Glutamatergic neuron (in vitro differentiated cells): Measurements from ENCODE around the gene ELMO1. TPM values are rescaled to one million over a fixed set of nuclear protein-coding genes. Genes with fewer than 3 reads are reported as not detected.

Experiments
- DNase-seq: peaks from one replicate; pipeline ENCODE4 v3.0.0; 2022
- H3K27ac Mint-ChIP-seq: one replicate; pipeline ENCODE4 v1.8.0; 2020; ENCODE audit warnings: mild to moderate bottlenecking, mixed read lengths, inconsistent platforms; ENCODE audit not compliant: unreplicated experiment
- H3K27me3 Mint-ChIP-seq: one replicate; pipeline ENCODE4 v1.8.0; 2020; ENCODE audit warnings: mild to moderate bottlenecking, moderate library complexity, mixed read lengths, inconsistent platforms; ENCODE audit not compliant: unreplicated experiment
- H3K36me3 Mint-ChIP-seq: one replicate; pipeline ENCODE4 v1.8.0; 2020; ENCODE audit warnings: mild to moderate bottlenecking, mixed read lengths, inconsistent platforms; ENCODE audit not compliant: unreplicated experiment
- H3K4me1 Mint-ChIP-seq: one replicate; pipeline ENCODE4 v1.8.0; 2020; ENCODE audit warnings: mild to moderate bottlenecking, low read depth, mixed read lengths, inconsistent platforms; ENCODE audit not compliant: unreplicated experiment
- H3K4me3 Mint-ChIP-seq: one replicate; pipeline ENCODE4 v1.8.0; 2020; ENCODE audit warnings: mild to moderate bottlenecking, mixed read lengths, inconsistent platforms; ENCODE audit not compliant: unreplicated experiment
- H3K9me3 Mint-ChIP-seq: one replicate; pipeline ENCODE4 v1.8.0; 2020; ENCODE audit warnings: mild to moderate bottlenecking, moderate library complexity, mixed read lengths, inconsistent platforms; ENCODE audit not compliant: unreplicated experiment
- total RNA-seq: library from RNA; stranded (reverse); fragmentation: NEBNext Ultra II Directional; extraction: Animal tissue kit (Norgen Biotek cat#: 25700); gene quantifications from one replicate; pipeline ENCODE4 v1.2.1, GENCODE V29; 2021; ENCODE audit not compliant: unreplicated experiment
- TF ChIP-seq, protein P1 (sequence below): fragments of 200-600 bp; sonication (generic); IDR thresholded peaks from one replicate; pipeline ENCODE4 v1.5.0; 2021; ENCODE audit not compliant: partially characterized antibody, unreplicated experiment

The ELMO1 gene
- total RNA-seq, 1 donor from 2014 or later, result 5.5 TPM

DNA sequence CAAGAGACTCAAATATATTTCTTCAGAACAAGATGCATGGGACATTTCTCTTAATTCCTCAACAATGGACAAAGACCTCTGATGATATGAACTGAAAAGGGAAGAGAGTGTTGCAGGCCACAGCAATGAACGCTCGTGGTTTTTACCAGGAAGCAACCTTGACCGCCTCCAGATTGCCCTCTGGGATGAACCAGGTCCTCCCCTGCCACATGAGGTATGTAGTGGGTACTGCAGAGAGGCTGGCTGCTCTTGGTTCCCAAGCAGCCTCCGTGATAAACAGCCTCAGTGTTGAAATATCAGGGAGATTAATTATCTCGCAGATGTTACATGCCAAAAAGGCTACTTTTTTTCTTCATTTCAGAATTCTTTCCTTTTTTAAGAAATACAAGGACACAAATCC is 338.8 kb downstream of the ELMO1 start:
- Mint-ChIP-seq H3K4me1 (no peaks in the 10 kb centered on the region), H3K27ac (no peak overlapping the region), H3K27me3 (peaks cover 2% of the 10 kb centered on the region), H3K36me3 (no peaks in the 10 kb centered on the region), H3K4me3 (no peak overlapping the region), H3K9me3 (no peaks in the 10 kb centered on the region)
- no peak for DNase-seq
- TF ChIP-seq, protein P1, sequence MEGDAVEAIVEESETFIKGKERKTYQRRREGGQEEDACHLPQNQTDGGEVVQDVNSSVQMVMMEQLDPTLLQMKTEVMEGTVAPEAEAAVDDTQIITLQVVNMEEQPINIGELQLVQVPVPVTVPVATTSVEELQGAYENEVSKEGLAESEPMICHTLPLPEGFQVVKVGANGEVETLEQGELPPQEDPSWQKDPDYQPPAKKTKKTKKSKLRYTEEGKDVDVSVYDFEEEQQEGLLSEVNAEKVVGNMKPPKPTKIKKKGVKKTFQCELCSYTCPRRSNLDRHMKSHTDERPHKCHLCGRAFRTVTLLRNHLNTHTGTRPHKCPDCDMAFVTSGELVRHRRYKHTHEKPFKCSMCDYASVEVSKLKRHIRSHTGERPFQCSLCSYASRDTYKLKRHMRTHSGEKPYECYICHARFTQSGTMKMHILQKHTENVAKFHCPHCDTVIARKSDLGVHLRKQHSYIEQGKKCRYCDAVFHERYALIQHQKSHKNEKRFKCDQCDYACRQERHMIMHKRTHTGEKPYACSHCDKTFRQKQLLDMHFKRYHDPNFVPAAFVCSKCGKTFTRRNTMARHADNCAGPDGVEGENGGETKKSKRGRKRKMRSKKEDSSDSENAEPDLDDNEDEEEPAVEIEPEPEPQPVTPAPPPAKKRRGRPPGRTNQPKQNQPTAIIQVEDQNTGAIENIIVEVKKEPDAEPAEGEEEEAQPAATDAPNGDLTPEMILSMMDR, result no peak

DNA sequence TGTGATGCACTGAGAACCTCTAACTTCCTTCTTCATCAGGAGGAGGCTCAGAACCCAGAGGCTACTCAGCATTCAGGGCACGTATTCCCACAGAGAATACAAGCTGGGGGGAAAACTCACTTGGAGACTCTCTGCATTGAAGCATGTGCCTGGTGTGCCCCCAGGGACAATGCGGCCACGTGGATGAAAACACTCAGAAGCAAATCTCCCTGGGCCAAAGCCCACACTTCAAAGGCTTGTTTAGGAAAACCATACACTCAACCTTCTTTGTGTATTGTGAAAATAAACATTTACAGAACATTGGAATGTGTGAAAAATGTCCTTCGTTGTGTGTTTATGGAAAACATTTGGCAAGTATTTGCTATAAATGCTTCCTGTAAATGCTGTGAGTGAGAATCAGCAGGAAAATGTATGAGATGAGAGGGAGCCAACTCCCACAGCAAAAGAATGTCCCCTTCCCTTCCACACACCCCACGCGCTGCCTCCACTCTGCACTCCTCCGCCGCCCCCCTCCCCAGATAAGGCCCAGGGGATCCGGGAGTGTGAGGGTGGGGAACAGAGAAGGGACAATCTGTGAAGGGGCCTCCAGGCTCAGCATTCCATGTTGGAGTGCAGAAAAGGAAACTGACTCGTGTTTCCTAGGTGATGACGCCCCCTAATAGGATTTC is 339.5 kb downstream of the ELMO1 start:
- Mint-ChIP-seq H3K9me3 (no peaks in the 10 kb centered on the region), H3K4me3 (no peak overlapping the region), H3K27me3 (peaks cover 2% of the 10 kb centered on the region), H3K27ac (no peak overlapping the region), H3K4me1 (no peaks in the 10 kb centered on the region), H3K36me3 (no peaks in the 10 kb centered on the region)
- DNase-seq, result peak; percentile 35
- TF ChIP-seq, protein P1, result no peak

DNA sequence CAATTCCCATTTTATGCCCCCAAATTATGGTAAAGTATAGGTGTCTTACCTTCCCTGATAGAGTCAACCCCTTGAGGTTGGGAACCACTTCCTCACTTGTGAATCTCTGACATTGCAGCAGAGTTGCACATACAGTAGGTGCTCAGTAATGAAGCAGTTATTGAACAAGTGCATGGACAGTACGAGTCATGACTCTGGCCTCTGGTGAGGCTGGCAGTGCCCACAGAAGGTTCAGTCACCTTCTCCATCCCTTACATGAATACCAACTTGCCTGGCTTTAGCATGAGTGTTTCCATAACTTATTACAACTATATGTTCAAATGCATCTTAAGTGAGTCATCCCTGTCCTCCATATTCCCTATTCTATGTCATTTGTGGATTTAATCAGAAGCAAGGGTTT is 340.0 kb downstream of the ELMO1 start:
- Mint-ChIP-seq H3K27ac (no peak overlapping the region), H3K9me3 (no peaks in the 10 kb centered on the region), H3K4me3 (no peak overlapping the region), H3K36me3 (no peaks in the 10 kb centered on the region), H3K27me3 (peaks cover 2% of the 10 kb centered on the region), H3K4me1 (no peaks in the 10 kb centered on the region)
- no peak for DNase-seq
- TF ChIP-seq, protein P1, result no peak

DNA sequence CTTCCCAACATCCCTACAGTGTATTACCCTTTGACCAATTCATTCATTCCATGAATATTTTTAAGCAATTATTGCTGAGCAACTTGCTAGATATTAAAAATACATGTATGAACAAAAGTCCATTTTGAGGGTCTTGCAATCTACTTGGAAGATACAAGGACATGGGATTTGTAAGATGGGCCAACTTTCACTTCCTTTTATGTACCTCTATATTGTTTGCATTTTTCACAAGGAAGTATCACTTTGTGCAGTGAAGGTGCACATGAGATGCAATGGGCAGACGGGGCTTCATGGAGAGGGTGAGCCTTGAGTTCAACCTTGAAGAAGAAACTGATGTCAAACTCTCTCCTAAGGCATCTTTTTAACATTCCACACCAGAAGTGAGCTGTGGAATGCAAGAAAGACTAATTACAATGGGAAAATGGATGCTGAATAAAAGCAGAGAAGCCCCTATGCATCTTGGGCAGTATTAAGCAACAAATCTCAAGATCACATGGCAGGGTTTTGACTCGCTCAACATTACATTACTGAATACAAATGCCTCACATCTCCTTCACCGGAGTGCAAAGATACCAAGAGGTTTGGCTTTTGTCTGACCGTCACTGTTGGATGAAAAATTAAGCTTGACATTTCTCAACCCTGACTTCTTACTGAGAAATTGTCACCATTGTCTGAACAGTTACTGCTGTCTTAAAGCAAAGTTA is 341.5 kb downstream of the ELMO1 start:
- H3K4me3 Mint-ChIP-seq, result no peak overlapping the region
- no peaks in the 10 kb centered on the region for H3K9me3 Mint-ChIP-seq
- no peaks in the 10 kb centered on the region for H3K36me3 Mint-ChIP-seq
- H3K27me3 Mint-ChIP-seq, result no peaks in the 10 kb centered on the region
- H3K4me1 Mint-ChIP-seq, result no peaks in the 10 kb centered on the region
- TF ChIP-seq, protein P1, result no peak
- H3K27ac Mint-ChIP-seq, result no peak overlapping the region
- DNase-seq, result no peak

DNA sequence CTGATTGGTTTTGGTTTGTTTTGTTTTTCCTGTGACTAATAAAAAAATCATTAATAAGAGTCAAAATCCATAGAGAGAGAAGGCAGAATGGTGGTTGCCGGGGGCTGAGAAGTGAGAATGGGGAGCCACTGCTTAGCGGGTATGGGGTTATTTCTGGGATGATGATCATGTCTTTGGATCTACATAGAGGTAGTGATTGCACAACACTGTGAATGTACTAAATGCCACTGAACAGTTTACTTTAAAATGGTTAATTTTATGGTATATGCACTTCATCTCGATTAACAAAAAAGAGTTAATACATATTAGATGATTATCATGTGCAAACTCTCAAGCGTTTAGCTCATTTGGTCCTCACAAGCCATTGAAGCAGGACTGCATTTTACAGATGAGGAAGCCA is 342.9 kb downstream of the ELMO1 start:
- Mint-ChIP-seq H3K9me3 (no peaks in the 10 kb centered on the region), H3K27me3 (no peaks in the 10 kb centered on the region), H3K36me3 (no peaks in the 10 kb centered on the region), H3K4me3 (no peak overlapping the region), H3K4me1 (no peaks in the 10 kb centered on the region), H3K27ac (no peak overlapping the region)
- TF ChIP-seq, protein P1, result no peak
- DNase-seq, result no peak
